COLO668 (cell line): ENCODE results near the gene MAP3K21.

Source experiments
- DNase-seq: peaks from one replicate; lab custom pipeline; 2025; ENCODE audit not compliant: unreplicated experiment; lab: John Stamatoyannopoulos, UW

MAP3K21 gene

DNA sequence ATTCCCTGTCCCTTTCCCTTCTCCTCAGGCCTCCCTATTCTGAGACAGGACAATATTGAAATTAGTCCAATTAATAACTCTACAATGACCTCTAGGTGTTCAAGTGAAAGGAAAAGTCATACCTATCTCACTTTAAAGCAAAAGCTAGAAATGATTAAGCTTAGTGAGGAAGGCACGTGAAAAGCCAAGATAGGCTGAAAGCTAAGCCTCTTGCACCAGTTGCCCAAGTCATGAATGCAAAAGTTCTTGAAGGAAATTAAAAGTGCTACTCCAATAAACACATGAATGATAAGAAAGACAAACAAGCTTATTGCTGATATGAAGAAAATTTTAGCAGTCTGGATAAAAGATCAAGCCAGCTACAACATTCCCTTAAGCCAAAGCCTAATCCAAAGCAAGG is 3.8 kb upstream of the MAP3K21 start:
- DNase-seq: no peak

DNA sequence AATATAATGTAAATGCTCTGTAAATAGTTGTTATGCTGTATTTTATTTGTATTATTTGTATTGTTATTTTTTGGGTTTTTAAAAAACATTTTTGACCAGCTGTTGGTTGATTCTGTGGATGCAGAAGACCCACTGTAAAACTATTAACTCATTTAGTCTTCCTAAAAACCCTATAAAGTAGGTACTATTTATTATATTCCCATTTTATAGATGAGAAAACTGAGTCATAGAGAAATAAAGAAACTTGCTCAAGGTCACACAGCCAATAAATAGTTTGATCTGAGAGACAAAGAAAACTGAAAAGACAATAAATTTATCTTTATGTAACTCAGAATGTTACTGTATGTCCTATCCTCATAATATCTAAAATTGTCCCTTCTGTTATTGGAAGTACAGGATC is 1.2 kb upstream of the MAP3K21 start:
- no peak for DNase-seq

DNA sequence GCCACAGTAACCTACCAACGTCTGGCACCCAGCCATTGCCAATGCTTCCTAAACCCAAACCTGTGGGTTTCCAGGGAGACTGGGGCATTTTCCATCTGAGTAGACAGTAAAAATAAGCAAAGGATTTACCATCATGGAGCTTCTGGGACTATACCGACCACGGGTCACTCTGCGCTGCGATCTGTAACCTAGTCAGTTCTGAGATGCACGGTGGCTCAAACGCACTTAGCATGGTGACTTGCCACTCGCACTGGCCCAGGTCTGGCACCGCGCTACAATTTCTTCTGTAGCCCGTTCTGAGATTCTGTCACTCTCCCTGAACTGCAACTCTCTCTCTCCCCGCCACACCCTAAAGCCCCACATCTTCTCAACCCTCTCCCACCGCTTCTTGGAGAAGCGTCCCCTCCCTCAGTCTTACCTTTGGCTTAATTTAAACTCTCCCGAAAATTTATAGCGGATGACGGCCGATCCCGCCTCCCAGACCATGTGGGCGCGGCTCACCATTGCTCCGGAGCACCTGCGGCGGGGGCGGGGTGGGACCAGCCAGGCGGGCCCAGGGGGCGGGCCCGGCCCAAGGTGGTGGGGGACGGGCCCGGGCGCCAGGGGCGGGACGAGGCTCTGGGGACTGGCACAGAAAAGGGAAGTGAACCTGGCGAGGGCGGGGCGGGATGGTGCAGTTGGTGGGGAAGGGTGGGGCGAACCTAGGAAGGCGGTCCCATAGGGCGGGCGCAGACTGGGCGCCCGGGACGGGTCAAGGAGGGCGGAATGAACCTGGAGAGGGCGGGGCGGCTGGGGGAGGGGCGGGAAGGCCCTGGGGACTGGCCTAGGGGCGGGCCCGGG is 493 bp upstream of the MAP3K21 start:
- peak; percentile 99 for DNase-seq

DNA sequence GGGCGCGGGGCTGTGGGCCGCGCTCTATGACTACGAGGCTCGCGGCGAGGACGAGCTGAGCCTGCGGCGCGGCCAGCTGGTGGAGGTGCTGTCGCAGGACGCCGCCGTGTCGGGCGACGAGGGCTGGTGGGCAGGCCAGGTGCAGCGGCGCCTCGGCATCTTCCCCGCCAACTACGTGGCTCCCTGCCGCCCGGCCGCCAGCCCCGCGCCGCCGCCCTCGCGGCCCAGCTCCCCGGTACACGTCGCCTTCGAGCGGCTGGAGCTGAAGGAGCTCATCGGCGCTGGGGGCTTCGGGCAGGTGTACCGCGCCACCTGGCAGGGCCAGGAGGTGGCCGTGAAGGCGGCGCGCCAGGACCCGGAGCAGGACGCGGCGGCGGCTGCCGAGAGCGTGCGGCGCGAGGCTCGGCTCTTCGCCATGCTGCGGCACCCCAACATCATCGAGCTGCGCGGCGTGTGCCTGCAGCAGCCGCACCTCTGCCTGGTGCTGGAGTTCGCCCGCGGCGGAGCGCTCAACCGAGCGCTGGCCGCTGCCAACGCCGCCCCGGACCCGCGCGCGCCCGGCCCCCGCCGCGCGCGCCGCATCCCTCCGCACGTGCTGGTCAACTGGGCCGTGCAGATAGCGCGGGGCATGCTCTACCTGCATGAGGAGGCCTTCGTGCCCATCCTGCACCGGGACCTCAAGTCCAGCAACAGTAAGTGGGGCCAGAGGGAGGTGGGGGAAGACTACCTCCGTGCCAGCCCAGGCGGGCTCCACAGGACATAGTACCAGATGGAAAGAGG is 808 bp downstream of the MAP3K21 start:
- peak; percentile 84 for DNase-seq

DNA sequence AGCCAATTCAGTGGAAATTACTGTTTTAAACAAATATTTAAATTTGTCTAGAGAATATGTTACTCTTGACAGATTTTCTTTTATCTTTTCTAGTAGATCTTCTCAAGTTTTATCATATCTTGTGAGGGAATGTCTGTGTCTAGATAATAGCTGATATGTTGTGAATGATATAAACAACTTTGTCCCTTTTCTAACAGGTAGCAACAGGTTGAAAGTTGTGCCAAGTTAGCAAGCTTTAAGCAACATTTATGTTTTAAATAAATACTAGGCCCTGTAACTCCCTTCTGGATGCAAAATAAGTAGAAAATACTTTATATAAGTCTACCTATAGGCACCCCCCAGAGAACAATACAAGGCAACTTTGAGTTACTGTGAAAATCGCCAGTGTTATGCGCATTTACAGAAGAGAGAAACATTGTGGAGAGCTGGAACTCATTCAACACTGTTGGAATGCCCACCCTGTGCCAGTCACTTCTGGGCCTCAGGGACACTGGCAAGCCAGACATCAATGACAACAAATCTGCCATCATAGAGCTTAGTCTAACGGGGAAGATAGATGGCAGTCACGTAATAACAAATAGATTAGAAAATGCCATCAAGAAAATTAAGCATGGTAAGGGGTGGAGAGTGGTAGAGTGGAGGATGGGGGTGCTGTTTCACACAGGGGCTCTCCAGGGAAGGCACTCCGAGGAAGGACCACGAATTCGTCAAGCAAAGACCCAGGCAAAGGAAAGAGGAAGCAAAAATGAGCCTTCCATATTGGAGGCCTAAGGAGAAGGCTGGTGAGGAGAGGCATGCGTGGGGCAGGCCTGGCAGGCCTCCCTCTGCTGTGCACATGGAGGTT is 4.4 kb downstream of the MAP3K21 start:
- DNase-seq: no peak

DNA sequence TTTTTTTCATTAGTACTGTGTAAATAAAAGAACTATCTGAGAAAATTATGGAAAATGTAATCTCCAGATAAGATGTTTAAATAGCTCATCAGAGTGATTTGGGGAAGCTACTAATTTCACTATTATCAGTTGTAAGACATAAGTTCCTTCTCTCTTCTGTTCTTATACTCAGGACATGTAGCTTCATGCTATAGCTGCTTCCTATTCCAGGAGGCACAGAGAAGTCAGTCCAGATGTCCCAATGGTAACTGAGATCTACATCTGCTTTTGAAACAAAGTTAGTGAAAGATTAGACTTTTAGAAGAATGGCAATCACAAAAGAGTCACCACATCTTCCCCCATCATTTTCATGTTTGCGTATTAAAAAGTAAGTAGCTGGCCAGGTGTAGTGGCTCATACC is 5.6 kb downstream of the MAP3K21 start:
- DNase-seq: no peak

DNA sequence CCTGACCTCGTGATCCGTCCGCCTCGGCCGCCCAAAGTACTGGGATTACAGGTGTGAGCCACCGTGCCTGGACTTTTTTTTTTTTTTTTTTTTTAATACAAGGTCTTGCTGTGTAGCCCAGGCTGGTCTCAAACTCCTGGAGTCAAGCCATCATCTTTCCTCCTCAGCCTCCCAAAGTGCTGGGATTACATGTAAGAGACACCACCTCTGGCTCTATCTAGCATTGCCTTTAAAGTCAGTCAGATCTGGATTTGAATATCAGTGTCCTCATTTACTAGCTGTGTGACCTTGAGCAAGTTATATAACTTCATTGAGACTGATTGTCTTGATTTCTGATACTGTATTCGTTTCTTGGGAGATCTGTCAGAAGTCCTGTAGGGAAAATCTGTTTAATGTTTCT is 6.6 kb downstream of the MAP3K21 start:
- no peak for DNase-seq

DNA sequence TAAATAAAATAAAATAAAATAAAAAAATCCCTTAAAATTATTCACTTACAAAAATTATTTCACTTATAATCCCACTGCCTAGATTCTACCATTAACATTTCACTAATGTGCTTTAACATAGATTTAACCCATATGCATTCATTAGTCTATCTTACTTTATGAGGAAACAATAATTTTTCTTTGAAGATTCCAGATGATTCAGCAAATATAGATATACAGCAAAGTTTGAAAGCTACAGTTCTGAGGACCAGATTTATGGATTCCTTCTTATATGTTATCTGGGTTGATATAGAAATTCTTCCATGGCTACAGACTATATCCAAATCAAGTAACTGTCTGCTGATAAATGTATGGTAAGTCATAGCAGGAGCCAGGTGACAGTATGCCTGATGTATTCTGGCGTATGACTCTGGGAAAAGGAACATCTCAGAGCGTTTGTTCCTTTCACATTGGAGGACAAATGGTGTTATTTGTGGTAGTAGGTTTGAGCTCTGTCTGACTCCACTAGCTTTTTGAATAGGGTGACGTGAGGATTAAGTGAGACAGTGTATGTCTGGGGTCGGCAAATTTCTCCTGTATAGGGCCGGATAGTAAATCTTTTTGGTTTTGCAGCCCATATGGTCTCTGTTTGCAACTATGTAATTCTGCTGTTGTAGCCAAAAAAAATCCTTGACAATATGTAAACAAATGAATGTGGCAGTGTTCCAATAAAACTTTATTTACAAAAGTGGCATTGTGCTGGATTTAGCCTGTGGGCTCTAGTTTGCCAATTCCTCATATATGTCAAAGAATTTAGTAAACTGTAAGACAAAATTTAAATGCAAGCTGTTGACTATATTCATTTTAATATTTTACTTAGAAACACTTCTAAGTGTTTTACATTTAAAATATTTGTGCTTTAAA is 9.3 kb downstream of the MAP3K21 start:
- DNase-seq: no peak

DNA sequence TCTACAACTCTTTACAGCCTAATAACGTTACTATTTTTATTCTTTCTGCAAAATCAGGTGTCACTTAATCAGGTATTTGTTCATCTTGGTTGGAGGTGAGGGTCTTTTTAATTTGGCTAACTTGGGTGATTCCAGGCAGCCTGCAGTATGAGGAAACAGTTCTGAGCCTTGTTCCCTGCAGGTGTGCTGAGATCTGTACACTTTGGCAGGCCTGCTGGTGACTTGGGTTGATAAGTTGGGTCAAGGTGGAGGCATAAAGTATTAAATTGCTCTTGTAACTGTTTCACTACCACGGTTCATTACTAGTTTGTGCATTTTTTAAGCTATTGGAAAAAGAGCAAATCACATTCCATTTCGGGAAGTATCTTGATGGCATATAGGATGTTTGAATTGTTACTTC is 10.0 kb downstream of the MAP3K21 start:
- no peak for DNase-seq

DNA sequence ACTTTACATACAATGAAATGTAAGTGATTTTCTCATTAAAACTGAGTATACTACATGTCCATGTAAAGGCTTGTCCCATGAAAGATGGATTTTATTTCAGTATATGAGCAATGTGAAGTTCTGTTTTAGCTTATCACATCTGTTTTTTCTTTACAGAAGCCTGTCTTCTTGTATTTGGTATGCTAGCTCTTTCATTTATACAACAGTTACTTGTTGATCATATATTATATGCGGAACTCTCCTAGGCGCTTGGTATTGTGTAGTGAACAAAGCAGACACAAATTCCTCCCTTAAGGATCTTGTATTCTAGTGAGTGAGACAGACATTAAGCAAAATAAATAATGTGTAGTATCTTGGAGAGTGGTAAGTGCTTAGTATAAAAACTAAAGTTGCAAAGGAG is 10.6 kb downstream of the MAP3K21 start:
- DNase-seq: no peak

DNA sequence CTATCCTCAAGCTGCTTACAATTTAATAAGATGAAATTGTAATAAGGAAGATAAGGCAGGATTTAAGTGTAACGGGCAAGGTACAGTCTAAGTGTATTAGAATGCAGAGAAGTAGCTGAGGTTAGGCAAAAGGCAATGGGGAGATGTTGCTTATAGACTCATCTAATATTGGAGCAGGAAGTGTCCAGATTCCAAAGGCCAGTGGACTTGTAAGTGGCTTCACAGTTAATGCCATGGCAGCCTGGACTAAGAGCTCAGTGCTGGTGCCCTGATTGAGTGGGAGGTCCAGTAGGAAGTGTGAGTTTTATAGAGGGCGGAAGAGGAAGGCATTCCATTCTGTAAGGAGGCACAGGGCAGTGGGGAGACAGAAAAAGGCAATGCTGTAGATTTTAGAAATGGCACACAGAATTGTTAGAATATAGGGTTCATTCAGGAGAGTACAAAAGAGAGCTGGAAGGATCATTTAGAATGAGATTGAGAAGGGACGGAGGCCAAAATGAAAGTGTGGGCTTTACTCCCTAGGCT is 12.6 kb downstream of the MAP3K21 start:
- DNase-seq: no peak

DNA sequence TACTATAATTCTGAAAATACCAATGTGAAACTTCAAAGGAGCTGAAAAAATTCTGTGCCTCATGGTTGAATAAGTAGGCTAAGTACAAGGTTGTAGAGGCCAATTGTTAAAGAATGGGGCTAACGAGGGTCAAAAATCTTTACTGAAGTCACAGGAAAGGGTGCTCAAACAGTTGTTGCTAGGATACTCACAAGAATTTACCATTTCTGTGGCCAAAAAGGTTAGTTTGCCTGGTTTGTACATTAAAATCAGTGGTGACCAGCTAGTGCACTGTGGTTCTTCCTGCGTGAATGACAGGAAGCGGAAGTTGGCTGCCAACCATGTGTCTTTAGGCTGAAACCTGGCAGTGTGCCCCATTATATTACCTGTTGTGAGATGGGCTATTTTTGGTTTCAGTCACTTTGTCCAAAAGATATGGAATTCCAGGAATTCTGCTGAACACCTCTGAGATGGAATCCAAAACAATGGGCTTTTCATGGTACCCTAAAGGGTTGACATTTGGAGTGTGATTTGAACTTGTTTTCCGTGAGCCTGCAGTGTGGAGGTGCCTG is 13.5 kb downstream of the MAP3K21 start:
- DNase-seq: no peak

DNA sequence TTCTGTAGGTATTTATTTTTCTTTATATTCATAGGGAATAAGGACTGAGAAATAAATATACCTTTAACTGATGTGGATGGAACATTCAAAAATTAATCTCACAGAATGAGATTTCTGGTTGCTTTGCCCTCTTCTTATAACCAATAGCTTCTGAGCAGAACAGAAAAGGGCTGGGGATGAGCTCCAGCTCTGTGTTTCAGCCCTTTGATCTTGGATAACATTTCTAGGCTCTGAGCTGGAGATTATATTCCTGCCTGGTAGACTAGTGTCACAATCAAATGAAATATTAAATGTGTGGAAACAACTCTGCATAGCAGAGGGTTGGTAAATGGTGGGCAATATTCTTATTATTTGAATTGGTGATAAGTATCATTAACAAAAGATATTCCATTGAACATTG is 14.6 kb downstream of the MAP3K21 start:
- DNase-seq: no peak

DNA sequence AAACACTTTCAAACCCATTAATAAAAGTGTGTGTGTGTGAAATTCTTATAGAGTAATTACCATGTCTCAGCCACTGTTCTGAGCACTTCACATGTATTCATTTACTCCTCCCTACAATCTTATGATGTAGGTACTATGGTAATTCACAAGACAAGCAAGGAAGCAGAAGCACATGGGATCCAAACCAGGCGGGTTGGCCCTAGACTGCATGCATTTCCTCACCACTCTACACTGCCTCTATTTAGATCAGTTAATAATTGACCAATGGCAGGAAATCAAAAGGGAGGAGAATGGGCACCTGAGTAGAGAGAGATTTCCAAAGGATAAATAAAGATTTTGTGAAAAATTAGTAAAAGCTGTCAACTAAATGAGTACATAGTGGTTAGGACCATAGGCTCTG is 15.7 kb downstream of the MAP3K21 start:
- peak; percentile 28 for DNase-seq

DNA sequence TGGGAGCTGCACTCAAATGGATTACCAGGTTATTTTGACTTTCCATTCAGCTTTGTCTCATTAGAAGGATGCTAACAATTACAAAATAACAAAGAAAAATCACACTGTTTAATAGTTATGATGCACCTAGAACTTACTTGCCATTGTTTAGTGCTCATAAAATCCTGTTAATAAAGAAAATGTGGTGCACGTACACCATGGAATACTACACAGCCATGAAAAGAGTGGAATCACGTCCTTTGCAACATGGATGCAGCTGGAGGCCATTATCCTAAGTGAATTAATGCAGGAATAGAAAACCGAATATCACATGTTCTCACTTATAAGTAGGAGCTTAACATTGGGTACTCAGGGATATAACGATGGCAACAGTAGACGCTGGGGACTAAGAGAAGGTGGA is 19.8 kb downstream of the MAP3K21 start:
- DNase-seq: no peak

DNA sequence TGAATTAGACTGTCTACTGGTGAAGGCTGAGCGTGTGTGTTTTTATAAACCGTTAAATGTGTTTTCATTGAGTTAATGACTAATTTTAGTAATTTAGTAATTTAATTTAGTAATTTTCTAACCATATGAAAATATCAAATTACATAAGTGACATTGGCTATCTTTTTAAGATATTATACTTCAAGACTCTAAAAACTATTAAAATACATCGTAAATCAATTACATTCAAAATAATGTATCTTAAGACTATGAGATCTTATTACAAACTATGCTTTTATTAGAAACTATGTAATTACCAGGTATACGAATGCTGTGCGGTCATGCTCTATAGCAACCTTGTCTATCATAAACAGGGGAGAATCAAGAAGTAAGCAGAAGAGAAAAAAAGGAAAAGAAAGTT is 21.6 kb downstream of the MAP3K21 start:
- DNase-seq: no peak

DNA sequence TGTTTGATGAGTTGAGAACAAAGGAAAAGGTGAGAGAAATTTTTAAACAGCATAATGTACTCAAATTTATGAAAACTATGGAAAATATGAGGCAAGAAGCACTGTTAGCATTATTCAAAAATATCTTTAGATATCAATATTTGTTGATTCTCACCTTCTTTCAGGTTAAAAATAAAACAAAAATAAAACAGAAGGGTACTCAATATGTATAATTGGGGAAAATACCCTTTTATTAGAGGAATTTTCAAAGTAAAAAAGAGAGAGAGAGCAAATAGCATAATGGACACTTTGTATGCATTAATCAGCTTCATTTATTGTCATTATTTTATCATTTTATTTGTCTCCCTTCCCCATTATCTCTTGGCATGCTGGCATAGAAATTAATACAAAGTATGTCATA is 27.5 kb downstream of the MAP3K21 start:
- DNase-seq: no peak

DNA sequence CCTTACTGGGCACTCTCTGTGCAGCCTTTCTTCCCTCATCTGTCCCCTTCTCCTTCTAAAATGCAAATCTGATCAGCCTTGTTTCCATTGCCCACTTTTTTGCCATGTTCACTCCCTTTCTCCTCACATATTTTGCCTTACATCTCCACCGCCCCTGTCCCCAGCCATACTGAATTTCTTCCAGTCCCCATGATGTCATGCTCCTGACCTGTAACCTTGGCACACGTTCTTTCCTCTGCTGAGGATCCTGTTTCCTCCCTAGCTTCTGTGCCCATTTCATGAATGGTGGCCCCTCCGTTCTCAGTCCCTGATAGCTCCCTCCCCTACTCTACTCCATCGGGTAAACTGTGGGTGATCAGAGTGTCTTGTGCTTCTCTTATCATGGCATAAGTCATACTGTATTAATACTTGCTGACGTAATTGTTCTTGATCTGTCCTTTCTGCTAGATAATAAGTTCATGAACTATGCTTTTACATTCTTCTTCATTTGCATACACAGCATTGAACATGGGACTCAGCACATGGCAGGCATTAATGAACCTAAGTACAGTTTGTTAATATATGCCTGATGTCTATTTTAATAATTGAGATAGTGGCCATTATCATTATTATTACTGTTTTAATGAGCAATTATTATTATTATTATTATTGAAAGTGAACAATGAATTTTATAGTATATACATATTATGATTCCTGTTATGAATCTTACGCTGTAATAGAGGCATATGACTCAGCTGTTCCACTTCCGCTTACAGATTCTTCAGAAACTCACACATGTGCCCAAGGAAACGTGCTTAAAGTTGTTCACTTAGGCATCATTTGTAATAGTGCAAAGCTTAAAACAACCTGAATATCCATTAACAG is 28.5 kb downstream of the MAP3K21 start:
- no peak for DNase-seq

DNA sequence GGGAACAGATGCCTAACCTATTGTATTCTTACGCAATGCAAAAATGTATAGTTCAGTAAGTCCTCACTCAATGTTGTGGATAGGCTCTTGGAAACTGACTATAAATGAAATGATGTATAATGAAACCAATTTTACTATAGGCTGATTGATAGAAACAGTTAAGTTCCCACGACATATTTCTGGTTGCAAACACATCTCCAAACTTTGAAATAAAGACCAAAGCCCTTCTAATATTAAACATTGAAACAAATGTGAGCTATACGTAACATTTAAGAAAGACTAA is 29.1 kb downstream of the MAP3K21 start:
- no peak for DNase-seq
